CD4-positive, alpha-beta memory T cell (primary cell): Measurements from ENCODE around the gene TSEN54. TPM values are rescaled to one million over a fixed set of nuclear protein-coding genes. Genes with fewer than 3 reads are reported as not detected.

Source experiments
- CTCF ChIA-PET: fragments of 350-600 bp; sonication (Branson Sonifier 250); formaldehyde crosslinking; loops from one replicate; lab custom pipeline; 2021; ENCODE audit warnings: inconsistent platforms; ENCODE audit not compliant: partially characterized antibody; lab: Charles Lee
- POLR2A ChIA-PET: fragments of 350-600 bp; sonication (Branson Sonifier 250); formaldehyde crosslinking; loops from one replicate; lab custom pipeline; 2021; ENCODE audit not compliant: partially characterized antibody; lab: Charles Lee
- DNase-seq, 5 donors: peaks; one replicate each; pipeline versions ENCODE4 v3.0.0 to v3.0.0-alpha.2; 2020 to 2022; ENCODE audit warnings: mixed read lengths in 1 of 5
- H3K27ac ChIP-seq: one replicate; pipeline ENCODE4 v1.7.0; 2013; ENCODE audit warnings: low read depth, low read length
- H3K27me3 ChIP-seq: 2 replicates; pipeline ENCODE4 v1.7.0; 2013; ENCODE audit warnings: mild to moderate bottlenecking, low read length, moderate library complexity; ENCODE audit not compliant: insufficient read depth
- H3K36me3 ChIP-seq: 2 replicates; pipeline ENCODE4 v1.7.0; 2013; ENCODE audit warnings: mild to moderate bottlenecking, low read length, moderate library complexity; ENCODE audit not compliant: insufficient read depth
- H3K4me1 ChIP-seq: 2 replicates; pipeline ENCODE4 v1.7.0; 2013; ENCODE audit warnings: mild to moderate bottlenecking, low read length, moderate library complexity; ENCODE audit not compliant: insufficient read depth
- H3K4me3 ChIP-seq, 2 donors: one replicate each; pipeline ENCODE4 v1.7.0; 2013; ENCODE audit warnings: low read length in 2 of 2, mild to moderate bottlenecking in 1 of 2
- H3K9me3 ChIP-seq, 2 donors: one replicate each; pipeline ENCODE4 v1.7.0; 2013; ENCODE audit warnings: low read length in 2 of 2, control low read depth in 1 of 2; ENCODE audit not compliant: control insufficient read depth in 1 of 2
- H3K27ac Mint-ChIP-seq, 7 donors: one replicate each; pipeline ENCODE4 v1.8.0; 2020 to 2021; ENCODE audit warnings: mixed read lengths in 7 of 7, mild to moderate bottlenecking in 6 of 7, inconsistent platforms in 3 of 7, moderate library complexity in 3 of 7
- H3K27me3 Mint-ChIP-seq, 2 donors: one replicate each; pipeline ENCODE4 v1.8.0; 2020 to 2021; ENCODE audit warnings: mixed read lengths in 2 of 2
- H3K36me3 Mint-ChIP-seq, 2 donors: one replicate each; pipeline ENCODE4 v1.8.0; 2020 to 2021; ENCODE audit warnings: mixed read lengths in 2 of 2, inconsistent platforms in 1 of 2, mild to moderate bottlenecking in 1 of 2
- H3K4me1 Mint-ChIP-seq, 4 donors: one replicate each; pipeline ENCODE4 v1.8.0; 2020 to 2021; ENCODE audit warnings: mixed read lengths in 4 of 4, mild to moderate bottlenecking in 1 of 4
- H3K4me3 Mint-ChIP-seq, 8 donors: one replicate each; pipeline ENCODE4 v1.8.0; 2020 to 2021; ENCODE audit warnings: mixed read lengths in 8 of 8, mild to moderate bottlenecking in 7 of 8, moderate library complexity in 6 of 8, inconsistent platforms in 3 of 8
- H3K9me3 Mint-ChIP-seq, 8 donors: one replicate each; pipeline ENCODE4 v1.8.0; 2020 to 2021; ENCODE audit warnings: mixed read lengths in 8 of 8, mild to moderate bottlenecking in 5 of 8, inconsistent platforms in 3 of 8, moderate library complexity in 1 of 8
- intact Hi-C: fragments of 100-400 bp; cut with micrococcal nuclease; formaldehyde crosslinking; loops from one replicate; pipeline ENCODE4 v1.15.1; 2023
- polyA plus RNA-seq, 2 donors: library from polyadenylated mRNA; unstranded; fragments of 300-500 nt; fragmentation: Illumina TruSeq; gene quantifications; one replicate each; pipeline ENCODE4 v1.2.3, GENCODE V29; 2021
- total RNA-seq, 2 experiments: library from RNA; stranded (reverse); gene quantifications; one replicate each; pipeline ENCODE4 v1.2.3, GENCODE V29; 2021

The TSEN54 gene
- total and polyA plus RNA-seq, 4 experiments from 2014 or later: 45.7 to 110 (median 64.8) TPM

- Mint-ChIP-seq H3K27ac (no peak overlapping the region), H3K9me3 (no peaks in the 10 kb centered on the region), H3K4me3 (no peak overlapping the region), H3K36me3 (peaks cover 15 to 38% of the 10 kb centered on the region in 2 donors), H3K4me1 (peaks cover 0 to 3% (median 0%) of the 10 kb centered on the region in 4 donors), H3K27me3 (no peaks in the 10 kb centered on the region)
- intact Hi-C loops: no loop called here
- POLR2A ChIA-PET: no interaction called here
- H3K27me3 ChIP-seq: no peaks in the 10 kb centered on the region
- peaks cover 30% of the 10 kb centered on the region for H3K36me3 ChIP-seq
- no peak overlapping the region for H3K27ac ChIP-seq
- no peaks in the 10 kb centered on the region for H3K4me1 ChIP-seq
- H3K4me3 ChIP-seq: no peak overlapping the region
- DNase-seq: no peak
- no peaks in the 10 kb centered on the region for H3K9me3 ChIP-seq
- CTCF ChIA-PET: no interaction called here
Observed at GRCh38 chr17:75493476-75494129, 22.7 kb upstream of the TSEN54 start.

- Mint-ChIP-seq H3K4me3 (no peak overlapping the region), H3K27me3 (no peaks in the 10 kb centered on the region), H3K9me3 (no peaks in the 10 kb centered on the region), H3K27ac (peak overlapping the region in 1 of 7 donors; percentile 41), H3K4me1 (no peaks in the 10 kb centered on the region), H3K36me3 (peaks cover 18 to 44% of the 10 kb centered on the region in 2 donors)
- DNase-seq: no peak
- no peaks in the 10 kb centered on the region for H3K4me1 ChIP-seq
- ChIA-PET CTCF (no interaction called here), POLR2A (no interaction called here)
- no peak overlapping the region for H3K4me3 ChIP-seq
- H3K27ac ChIP-seq: no peak overlapping the region
- H3K9me3 ChIP-seq: no peaks in the 10 kb centered on the region
- peaks cover 30% of the 10 kb centered on the region for H3K36me3 ChIP-seq
- H3K27me3 ChIP-seq: no peaks in the 10 kb centered on the region
- intact Hi-C loops: no loop called here
Observed at GRCh38 chr17:75494326-75494877, 21.9 kb upstream of the TSEN54 start.

GRCh38 chr17:75496005-75496404 lies 20.3 kb upstream of the TSEN54 start:
- Mint-ChIP-seq H3K27ac (no peak overlapping the region), H3K4me3 (no peak overlapping the region), H3K4me1 (no peaks in the 10 kb centered on the region), H3K27me3 (no peaks in the 10 kb centered on the region), H3K9me3 (no peaks in the 10 kb centered on the region), H3K36me3 (peaks cover 18 to 50% of the 10 kb centered on the region in 2 donors)
- ChIA-PET POLR2A (no interaction called here), CTCF (no interaction called here)
- no peaks in the 10 kb centered on the region for H3K27me3 ChIP-seq
- DNase-seq: no peak
- H3K27ac ChIP-seq: no peak overlapping the region
- no peaks in the 10 kb centered on the region for H3K9me3 ChIP-seq
- H3K36me3 ChIP-seq: peaks cover 30% of the 10 kb centered on the region
- H3K4me1 ChIP-seq: no peaks in the 10 kb centered on the region
- intact Hi-C loops: no loop called here
- H3K4me3 ChIP-seq: no peak overlapping the region

- Histone ChIP-seq H3K4me3 (no peak overlapping the region), H3K4me1 (no peaks in the 10 kb centered on the region), H3K27ac (no peak overlapping the region), H3K36me3 (peaks cover 22% of the 10 kb centered on the region), H3K27me3 (no peaks in the 10 kb centered on the region), H3K9me3 (no peaks in the 10 kb centered on the region)
- no peaks in the 10 kb centered on the region for H3K27me3 Mint-ChIP-seq
- no peak overlapping the region for H3K4me3 Mint-ChIP-seq
- H3K9me3 Mint-ChIP-seq: no peaks in the 10 kb centered on the region
- intact Hi-C loops: no loop called here
- ChIA-PET POLR2A (interaction anchor here (0.6 to 1.1 kb wide), 2 partner anchors 18 to 27 kb away, joined by 3 read pairs; partner anchors contain the start of genes LLGL2 and TSEN54), CTCF (interaction anchor here (1.1 kb wide), 1 partner anchor 92 kb away, joined by 3 read pairs; no protein-coding TSS in a partner anchor)
- H3K4me1 Mint-ChIP-seq: no peaks in the 10 kb centered on the region
- peak overlapping the region in 3 of 7 donors; percentile 12 to 85 (median 37) for H3K27ac Mint-ChIP-seq
- no peak for DNase-seq
- H3K36me3 Mint-ChIP-seq: peaks cover 13 to 39% of the 10 kb centered on the region in 2 donors
Observed at GRCh38 chr17:75498039-75498725, 18.1 kb upstream of the TSEN54 start.

- Histone ChIP-seq H3K36me3 (peaks cover 18% of the 10 kb centered on the region), H3K4me3 (no peak overlapping the region), H3K27ac (no peak overlapping the region), H3K9me3 (no peaks in the 10 kb centered on the region), H3K4me1 (no peaks in the 10 kb centered on the region), H3K27me3 (no peaks in the 10 kb centered on the region)
- peaks cover 13 to 39% of the 10 kb centered on the region in 2 donors for H3K36me3 Mint-ChIP-seq
- ChIA-PET CTCF (interaction anchor here (1.1 kb wide), 1 partner anchor 91 kb away, joined by 3 read pairs; no protein-coding TSS in a partner anchor), POLR2A (interaction anchor here (0.6 to 1.1 kb wide), 2 partner anchors 17 to 26 kb away, joined by 3 read pairs; partner anchors contain the start of genes LLGL2 and TSEN54)
- no peak overlapping the region for H3K4me3 Mint-ChIP-seq
- H3K9me3 Mint-ChIP-seq: no peaks in the 10 kb centered on the region
- H3K27ac Mint-ChIP-seq: peak overlapping the region in 1 of 7 donors; percentile 55
- no peaks in the 10 kb centered on the region for H3K4me1 Mint-ChIP-seq
- no peaks in the 10 kb centered on the region for H3K27me3 Mint-ChIP-seq
- intact Hi-C loops: no loop called here
- no peak for DNase-seq
Observed at GRCh38 chr17:75498726-75499213, 17.6 kb upstream of the TSEN54 start.

GRCh38 chr17:75499313-75500022 lies 16.9 kb upstream of the TSEN54 start:
- peaks cover 11% of the 10 kb centered on the region for H3K36me3 ChIP-seq
- H3K27me3 Mint-ChIP-seq: no peaks in the 10 kb centered on the region
- no peaks in the 10 kb centered on the region for H3K9me3 Mint-ChIP-seq
- H3K4me1 ChIP-seq: no peaks in the 10 kb centered on the region
- intact Hi-C loops: no loop called here
- H3K9me3 ChIP-seq: no peaks in the 10 kb centered on the region
- peak overlapping the region in 1 of 7 donors; percentile 37 for H3K27ac Mint-ChIP-seq
- H3K36me3 Mint-ChIP-seq: peaks cover 11 to 37% of the 10 kb centered on the region in 2 donors
- no peaks in the 10 kb centered on the region for H3K27me3 ChIP-seq
- CTCF ChIA-PET: no interaction called here
- H3K4me3 ChIP-seq: no peak overlapping the region
- no peak overlapping the region for H3K27ac ChIP-seq
- DNase-seq: no peak
- POLR2A ChIA-PET: no interaction called here
- H3K4me3 Mint-ChIP-seq: no peak overlapping the region
- H3K4me1 Mint-ChIP-seq: no peaks in the 10 kb centered on the region
